ENCODE results near the gene PCDHGA8.
"Not testable (repeated sequence)": the region's sequence is repeated elsewhere in the genome, so short reads cannot be mapped to it uniquely, and the experiment has no call there.

Gene PCDHGA8
- total RNA-seq = 0 to 0.10 (median 0) reads per million in 18 experiments

DNA sequence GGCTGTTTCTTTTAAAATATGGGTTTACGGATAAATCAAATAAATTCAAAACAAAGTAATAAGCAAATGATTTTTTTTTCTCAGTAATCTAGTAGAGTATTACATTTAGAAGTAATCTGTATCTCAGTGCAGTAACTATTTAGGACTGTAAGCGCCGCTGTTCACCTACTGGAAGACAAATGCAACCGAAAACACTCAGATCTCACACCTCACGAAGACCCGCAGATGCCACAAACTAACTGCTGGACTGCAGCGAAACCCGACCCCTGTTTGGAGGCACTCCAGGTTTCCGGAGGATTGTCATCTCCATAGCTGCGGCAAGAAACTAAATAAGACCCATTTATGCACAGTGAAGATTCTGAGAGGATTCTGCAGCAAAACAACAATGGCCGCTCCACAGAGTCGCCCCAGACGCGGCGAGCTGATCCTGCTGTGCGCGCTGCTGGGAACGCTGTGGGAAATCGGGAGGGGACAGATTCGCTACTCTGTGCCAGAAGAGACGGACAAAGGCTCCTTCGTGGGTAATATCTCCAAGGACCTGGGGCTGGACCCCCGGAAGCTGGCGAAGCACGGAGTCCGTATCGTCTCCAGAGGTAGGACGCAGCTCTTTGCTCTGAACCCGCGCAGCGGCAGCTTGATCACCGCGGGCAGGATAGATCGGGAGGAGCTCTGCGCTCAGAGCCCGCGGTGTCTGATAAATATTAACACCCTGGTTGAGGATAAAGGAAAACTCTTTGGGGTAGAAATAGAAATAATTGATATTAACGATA lies at the start of gene PCDHGA8:
Gene PCDHGA8, plus strand, starts transcription at position 205 of the 770 bp plus-strand sequence. Its CDS starts 181 bp downstream, at position 386.
- no peak for DNase-seq

GRCh38 chr5:141342773-141343172 lies 49.7 kb upstream of the PCDHGA8 start:
- DNase-seq = no peak

- DNase-seq = peak; percentile 4 to 27
Measured at GRCh38 chr5:141343242-141343952, 49.0 kb upstream of the PCDHGA8 start, which contains the start of gene PCDHGA3. TSS of gene PCDHGA3 (plus strand) at chr5:141343829. CDS start at chr5:141344034, 205 bp downstream.

GRCh38 chr5:141343953-141344463 lies 48.4 kb upstream of the PCDHGA8 start:
- no peak for DNase-seq

DNA sequence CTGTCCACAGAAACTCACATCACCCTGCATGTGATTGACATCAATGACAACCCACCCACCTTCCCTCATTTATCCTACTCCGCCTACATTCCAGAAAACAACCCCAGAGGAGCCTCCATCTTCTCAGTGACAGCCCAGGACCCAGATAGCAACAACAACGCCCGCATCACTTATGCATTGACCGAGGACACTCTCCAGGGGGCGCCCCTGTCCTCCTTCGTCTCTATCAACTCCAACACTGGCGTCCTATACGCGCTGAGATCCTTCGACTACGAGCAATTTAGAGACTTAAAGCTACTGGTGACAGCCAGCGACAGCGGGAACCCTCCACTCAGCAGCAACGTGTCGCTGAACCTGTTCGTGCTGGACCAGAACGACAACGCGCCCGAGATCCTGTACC lies 47.1 kb upstream of the PCDHGA8 start:
- DNase-seq = no peak

GRCh38 chr5:141346017-141346416 lies 46.4 kb upstream of the PCDHGA8 start:
- not testable (repeated sequence) for DNase-seq

DNA sequence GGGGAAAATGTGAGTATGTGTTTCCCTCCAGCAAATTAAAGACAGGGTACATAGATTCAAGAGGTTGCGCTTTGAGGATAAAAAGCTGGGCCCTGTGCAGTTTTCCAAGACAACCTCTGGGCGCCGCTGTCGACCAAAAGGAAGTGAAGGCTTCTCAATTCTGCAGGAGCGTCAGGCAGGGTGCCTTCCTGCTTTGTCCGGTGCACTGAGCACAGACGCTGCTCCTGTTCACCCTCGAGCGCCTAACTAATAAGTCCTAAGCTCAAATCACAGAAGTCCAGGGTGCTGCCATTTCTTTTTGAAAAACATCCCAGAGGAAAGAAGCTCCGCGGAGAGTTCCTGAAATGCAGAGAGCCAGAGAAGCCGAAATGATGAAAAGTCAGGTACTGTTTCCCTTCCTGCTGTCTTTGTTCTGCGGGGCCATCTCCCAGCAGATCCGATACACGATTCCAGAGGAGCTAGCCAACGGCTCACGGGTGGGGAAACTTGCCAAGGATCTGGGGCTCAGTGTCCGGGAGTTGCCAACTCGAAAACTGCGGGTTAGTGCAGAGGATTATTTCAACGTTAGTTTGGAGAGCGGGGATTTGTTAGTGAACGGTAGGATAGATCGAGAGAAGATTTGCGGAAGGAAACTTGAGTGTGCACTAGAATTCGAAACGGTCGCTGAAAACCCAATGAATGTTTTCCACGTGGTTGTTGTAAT lies 42.4 kb upstream of the PCDHGA8 start, which contains the start of gene PCDHGB1:
Gene PCDHGB1, plus strand, starts transcription at position 183 of the 703 bp plus-strand sequence. Its CDS starts 162 bp downstream, at position 345.
- DNase-seq = peak in 1 of 2 donors; percentile 25

- DNase-seq = no peak
Measured at GRCh38 chr5:141351591-141351990, 40.8 kb upstream of the PCDHGA8 start.

- DNase-seq = no peak
Measured at GRCh38 chr5:141354900-141355469, 37.4 kb upstream of the PCDHGA8 start, which contains the start of gene PCDHGA4. TSS of gene PCDHGA4 (plus strand) at chr5:141355021. CDS start at chr5:141355108, 87 bp downstream.

- DNase-seq = no peak
Measured at GRCh38 chr5:141355641-141356040, 36.8 kb upstream of the PCDHGA8 start.

DNA sequence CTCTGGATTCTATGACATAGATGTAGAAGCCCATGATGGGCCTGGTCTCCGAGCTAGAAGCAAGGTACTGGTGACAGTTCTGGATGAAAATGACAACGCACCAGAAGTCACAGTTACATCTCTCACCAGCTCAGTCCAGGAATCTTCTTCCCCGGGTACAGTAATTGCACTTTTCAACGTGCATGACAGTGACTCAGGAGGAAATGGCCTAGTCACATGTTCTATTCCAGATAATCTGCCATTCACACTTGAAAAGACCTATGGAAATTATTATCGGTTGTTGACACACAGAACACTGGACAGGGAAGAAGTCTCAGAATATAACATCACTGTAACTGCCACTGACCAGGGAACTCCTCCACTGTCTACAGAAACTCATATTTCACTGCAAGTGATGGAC lies 36.3 kb upstream of the PCDHGA8 start:
- no peak for DNase-seq

- no peak for DNase-seq
Measured at GRCh38 chr5:141356950-141357349, 35.5 kb upstream of the PCDHGA8 start.

- peak in 1 of 2 donors; percentile 29 for DNase-seq
Measured at GRCh38 chr5:141359790-141360426, 32.5 kb upstream of the PCDHGA8 start, which contains the start of gene PCDHGB2. TSS of gene PCDHGB2 (plus strand) at chr5:141359994. CDS start at chr5:141360136, 142 bp downstream.

DNA sequence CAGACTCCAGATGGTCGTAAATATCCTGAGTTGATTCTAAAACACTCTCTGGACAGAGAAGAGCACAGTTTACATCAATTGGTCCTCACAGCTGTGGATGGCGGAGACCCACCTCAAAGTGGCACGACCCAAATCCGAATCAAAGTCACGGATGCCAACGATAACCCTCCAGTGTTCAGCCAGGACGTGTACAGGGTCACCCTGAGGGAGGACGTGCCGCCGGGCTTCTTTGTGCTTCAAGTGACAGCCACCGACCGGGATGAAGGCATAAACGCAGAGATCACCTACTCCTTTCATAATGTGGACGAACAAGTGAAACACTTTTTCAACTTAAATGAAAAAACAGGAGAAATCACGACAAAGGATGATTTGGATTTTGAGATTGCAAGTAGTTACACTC lies 31.7 kb upstream of the PCDHGA8 start:
- DNase-seq = no peak

DNA sequence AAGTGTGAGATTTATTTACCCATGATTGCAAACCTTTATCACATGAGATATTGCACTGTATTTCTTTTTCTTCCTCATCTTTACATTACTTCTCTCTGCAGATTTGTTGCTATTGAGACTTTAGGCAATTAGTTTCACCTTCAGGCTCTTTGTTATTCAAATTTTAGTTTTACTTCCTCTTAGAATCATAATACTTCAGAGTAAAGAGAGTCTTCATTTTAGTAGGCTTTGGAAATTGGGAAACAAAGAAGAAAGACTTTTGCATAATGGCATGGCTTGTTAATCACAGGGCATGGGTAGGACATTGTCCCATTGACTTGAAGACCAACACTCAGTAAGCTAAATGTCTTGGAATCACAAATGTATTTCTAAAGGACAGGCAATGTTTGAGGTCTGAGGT lies 29.7 kb upstream of the PCDHGA8 start:
- DNase-seq = no peak

- DNase-seq = no peak
Measured at GRCh38 chr5:141363952-141364660, 28.3 kb upstream of the PCDHGA8 start, which contains the start of gene PCDHGA5. TSS of gene PCDHGA5 (plus strand) at chr5:141364162. CDS start at chr5:141364331, 169 bp downstream.

- no peak for DNase-seq
Measured at GRCh38 chr5:141366016-141366896, 26.2 kb upstream of the PCDHGA8 start.

DNA sequence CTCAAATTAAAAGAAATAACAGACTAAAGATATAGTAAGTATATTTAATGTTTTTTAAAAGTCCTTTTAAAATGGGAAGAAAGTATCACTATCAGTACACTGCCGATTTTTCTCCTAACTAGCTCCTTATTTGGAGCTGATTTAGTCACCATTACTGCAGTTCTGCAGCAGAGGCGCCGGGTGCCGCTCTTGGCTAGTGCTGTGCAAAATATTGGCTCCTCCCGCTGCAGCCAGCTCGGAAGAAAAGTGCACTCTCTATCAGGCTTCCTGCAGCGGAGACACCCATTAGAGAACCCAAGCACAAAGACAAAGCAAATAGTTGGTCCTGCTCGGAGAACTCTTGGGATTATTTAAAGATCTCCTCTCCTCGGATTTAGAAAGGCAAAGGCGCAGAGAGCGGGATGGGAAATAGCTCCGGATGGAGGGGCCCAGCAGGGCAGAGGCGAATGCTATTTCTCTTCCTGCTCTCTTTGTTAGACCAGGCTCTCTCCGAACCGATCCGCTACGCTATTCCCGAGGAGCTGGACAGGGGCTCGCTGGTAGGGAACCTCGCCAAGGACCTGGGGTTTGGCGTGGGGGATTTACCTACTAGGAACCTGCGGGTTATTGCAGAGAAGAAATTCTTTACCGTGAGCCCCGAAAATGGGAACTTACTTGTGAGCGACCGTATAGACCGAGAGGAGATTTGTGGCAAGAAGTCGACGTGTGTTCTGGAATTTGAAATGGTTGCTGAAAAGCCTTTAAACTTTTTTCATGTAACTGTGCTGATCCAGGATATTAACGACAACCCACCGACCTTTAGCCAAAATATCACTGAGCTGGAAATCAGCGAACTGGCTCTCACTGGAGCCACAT lies 22.2 kb upstream of the PCDHGA8 start, which contains the start of gene PCDHGB3:
Gene PCDHGB3, plus strand, starts transcription at position 249 of the 855 bp plus-strand sequence. Its CDS starts 153 bp downstream, at position 402.
- peak in 1 of 2 donors; percentile 45 for DNase-seq
